ENCODE data around the gene PEX7. TPM values are rescaled to one million over a fixed set of nuclear protein-coding genes. Genes with fewer than 3 reads are reported as not detected.
"Not testable (repeated sequence)": the region's sequence is repeated elsewhere in the genome, so short reads cannot be mapped to it uniquely, and the experiment has no call there.

The PEX7 gene
- total and polyA plus RNA-seq, 4 experiments from 2014 or later: 4.4 to 7.2 (median 5.1) TPM

DNA sequence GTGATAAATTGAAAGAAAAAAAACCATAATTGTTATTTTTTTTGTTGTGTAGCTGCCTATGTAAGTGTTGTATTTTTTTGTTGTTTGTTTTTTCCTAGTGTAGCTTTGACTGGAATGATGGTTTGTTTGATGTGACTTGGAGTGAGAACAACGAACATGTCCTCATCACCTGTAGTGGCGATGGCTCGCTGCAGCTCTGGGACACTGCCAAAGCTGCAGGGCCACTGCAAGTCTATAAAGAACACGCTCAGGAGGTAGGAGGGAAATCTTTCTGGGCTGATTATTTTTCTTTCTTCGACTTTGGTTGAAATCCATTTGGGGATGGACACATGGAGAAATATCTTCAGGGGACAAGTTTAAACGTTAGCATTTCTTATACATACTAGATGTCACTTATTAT is 3.8 kb downstream of the PEX7 start:
- Histone ChIP-seq H3K36me3 (ENCODE audit: insufficient read depth, low read length) (no peaks in the 10 kb centered on the region), H3K4me3 (ENCODE audit: low read length in 2 of 2) (no peak overlapping the region), H3K27me3 (ENCODE audit: insufficient read depth, low read length) (no peaks in the 10 kb centered on the region), H3K4me1 (ENCODE audit: insufficient read depth, low read length) (peaks cover 12% of the 10 kb centered on the region), H3K9me3 (ENCODE audit: control insufficient read depth in 1 of 2, low read length in 2 of 2) (peaks cover 0 to 5% of the 10 kb centered on the region in 2 donors), H3K27ac (ENCODE audit: low read depth, low read length) (no peak overlapping the region)
- Mint-ChIP-seq H3K4me1 (peaks cover 13 to 44% (median 23%) of the 10 kb centered on the region in 4 donors), H3K36me3 (peaks cover 50 to 51% of the 10 kb centered on the region in 2 donors), H3K9me3 (peaks cover 0 to 6% (median 4%) of the 10 kb centered on the region in 8 donors), H3K27me3 (no peaks in the 10 kb centered on the region), H3K27ac (no peak overlapping the region), H3K4me3 (peak overlapping the region in 1 of 8 donors; percentile 49)
- ChIA-PET POLR2A (ENCODE audit: partially characterized antibody) (no interaction called here), CTCF (ENCODE audit: partially characterized antibody) (no interaction called here)
- intact Hi-C loops (cut with micrococcal nuclease): no loop called here
- DNase-seq: no peak

DNA sequence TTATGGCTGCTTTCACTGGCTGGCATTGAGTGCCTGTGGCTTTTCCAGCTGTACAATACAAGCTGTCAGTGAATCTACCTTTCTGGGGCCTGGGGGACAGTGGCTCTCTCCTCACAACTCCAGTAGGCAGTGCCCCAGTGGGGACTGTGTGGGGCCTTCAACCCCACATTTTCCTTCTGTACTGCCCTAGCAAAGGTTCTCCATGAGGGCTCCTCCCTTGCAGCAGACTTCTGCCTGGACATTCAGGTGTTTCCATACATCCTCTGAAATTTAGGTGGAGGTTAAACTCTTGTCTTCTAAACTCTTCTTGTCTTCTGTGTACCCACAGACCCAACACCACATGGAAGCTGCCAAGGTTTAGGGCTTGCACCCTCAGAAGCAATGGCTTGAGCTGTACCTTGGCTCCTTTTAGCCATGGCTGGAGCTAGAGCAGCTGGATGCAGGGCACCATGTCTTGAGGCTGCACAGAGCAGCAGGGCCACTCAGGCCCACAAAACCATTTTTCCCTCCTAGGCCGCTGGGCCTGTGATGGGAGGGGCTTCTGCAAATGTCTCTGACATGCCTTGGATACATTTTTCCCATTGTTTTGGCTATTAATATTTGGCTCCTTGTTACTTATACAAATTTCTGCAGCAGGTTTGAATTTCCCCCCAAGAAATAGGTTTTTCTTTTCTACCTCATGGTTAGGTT is 9.6 kb downstream of the PEX7 start:
- intact Hi-C loops (cut with micrococcal nuclease): no loop called here
- ChIA-PET CTCF (ENCODE audit: partially characterized antibody) (interaction anchor here (0.7 to 1.0 kb wide), 3 partner anchors 8 to 188 kb away, joined by 3 read pairs; no protein-coding TSS in a partner anchor), POLR2A (ENCODE audit: partially characterized antibody) (no interaction called here)
- peak in 1 of 5 donors; percentile 5 for DNase-seq
- H3K4me1 ChIP-seq (ENCODE audit: insufficient read depth, low read length): no peaks in the 10 kb centered on the region
- Mint-ChIP-seq H3K36me3 (peaks cover 56 to 62% of the 10 kb centered on the region in 2 donors), H3K4me3 (no peak overlapping the region), H3K4me1 (peaks cover 0 to 9% (median 2%) of the 10 kb centered on the region in 4 donors), H3K27ac (no peak overlapping the region), H3K9me3 (peaks cover 0 to 25% (median 20%) of the 10 kb centered on the region in 8 donors), H3K27me3 (no peaks in the 10 kb centered on the region)
- no peaks in the 10 kb centered on the region for H3K27me3 ChIP-seq (ENCODE audit: insufficient read depth, low read length)
- H3K9me3 ChIP-seq (ENCODE audit: control insufficient read depth in 1 of 2, low read length in 2 of 2): peaks cover 0 to 9% of the 10 kb centered on the region in 2 donors
- no peak overlapping the region for H3K27ac ChIP-seq (ENCODE audit: low read depth, low read length)
- H3K4me3 ChIP-seq (ENCODE audit: low read length in 2 of 2): no peak overlapping the region
- no peaks in the 10 kb centered on the region for H3K36me3 ChIP-seq (ENCODE audit: insufficient read depth, low read length)

DNA sequence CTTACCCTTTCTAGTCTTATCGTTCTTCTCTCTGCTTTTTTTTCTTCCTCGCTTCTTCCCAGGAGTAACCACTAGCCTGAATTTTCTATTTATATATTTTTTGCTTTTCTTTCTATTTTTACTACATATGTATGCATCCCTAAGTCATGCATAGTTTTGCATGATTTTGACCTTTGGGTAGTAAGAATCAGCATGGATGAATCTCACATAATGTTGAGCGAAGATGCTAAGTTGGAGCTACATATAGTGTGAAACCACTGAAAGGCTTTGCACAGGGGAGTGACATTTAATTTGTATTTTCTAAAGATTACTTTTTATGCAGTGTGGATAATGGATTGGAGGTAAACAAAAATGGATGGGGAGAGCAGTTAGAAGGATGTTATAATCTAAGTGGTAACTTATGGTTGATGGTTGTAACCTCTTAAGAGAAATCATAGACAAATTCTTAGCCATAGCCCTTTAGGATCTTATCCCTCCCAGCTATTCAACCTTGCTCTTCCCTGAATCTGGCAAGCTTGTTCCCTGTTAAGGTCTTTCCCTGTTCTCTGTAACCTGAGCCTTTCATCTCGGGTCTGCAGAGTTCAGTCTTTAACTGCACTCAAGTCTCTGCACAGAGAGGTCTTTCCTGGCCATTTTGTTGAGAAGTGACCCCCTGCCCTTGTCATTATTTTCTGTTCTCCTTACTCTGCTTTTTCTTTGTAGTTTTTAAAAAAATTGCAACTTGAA is 18.0 kb downstream of the PEX7 start:
- H3K9me3 Mint-ChIP-seq: no peaks in the 10 kb centered on the region
- no peaks in the 10 kb centered on the region for H3K36me3 ChIP-seq (ENCODE audit: insufficient read depth, low read length)
- DNase-seq: no peak
- H3K27ac Mint-ChIP-seq: no peak overlapping the region
- no peak overlapping the region for H3K27ac ChIP-seq (ENCODE audit: low read depth, low read length)
- CTCF ChIA-PET (ENCODE audit: partially characterized antibody): interaction anchor here (1.0 kb wide), 1 partner anchor 9 kb away, joined by 3 read pairs; no protein-coding TSS in a partner anchor
- H3K27me3 ChIP-seq (ENCODE audit: insufficient read depth, low read length): no peaks in the 10 kb centered on the region
- intact Hi-C loops (cut with micrococcal nuclease): no loop called here
- no peaks in the 10 kb centered on the region for H3K4me1 ChIP-seq (ENCODE audit: insufficient read depth, low read length)
- POLR2A ChIA-PET (ENCODE audit: partially characterized antibody): no interaction called here
- no peak overlapping the region for H3K4me3 Mint-ChIP-seq
- H3K4me1 Mint-ChIP-seq: peaks cover 0 to 1% (median 0%) of the 10 kb centered on the region in 4 donors
- H3K4me3 ChIP-seq (ENCODE audit: low read length in 2 of 2): no peak overlapping the region
- H3K9me3 ChIP-seq (ENCODE audit: control insufficient read depth in 1 of 2, low read length in 2 of 2): no peaks in the 10 kb centered on the region
- peaks cover 3 to 7% of the 10 kb centered on the region in 2 donors for H3K36me3 Mint-ChIP-seq
- no peaks in the 10 kb centered on the region for H3K27me3 Mint-ChIP-seq

DNA sequence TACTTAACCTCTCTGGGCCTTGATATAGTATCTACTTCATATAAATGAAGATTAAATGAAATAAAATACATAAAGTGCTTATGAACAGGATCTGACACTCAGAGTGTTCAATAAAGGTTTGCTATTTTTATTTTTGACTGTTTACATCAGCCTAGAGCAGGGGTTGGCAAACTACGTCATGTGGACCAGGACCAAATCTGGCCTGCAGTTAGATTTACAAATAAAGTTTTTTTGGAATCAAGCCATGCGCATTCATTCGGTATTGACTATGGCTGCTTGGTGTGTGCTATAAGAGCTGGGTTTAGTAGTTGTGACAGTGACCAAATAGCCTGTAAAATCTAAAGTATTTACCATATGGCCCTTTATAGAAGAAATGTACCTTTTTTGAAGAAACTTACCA is 20.8 kb downstream of the PEX7 start:
- POLR2A ChIA-PET (ENCODE audit: partially characterized antibody): no interaction called here
- CTCF ChIA-PET (ENCODE audit: partially characterized antibody): interaction anchor here (1.0 to 1.5 kb wide), 2 partner anchors 16 to 292 kb away, joined by 4 to 6 read pairs; no protein-coding TSS in a partner anchor
- no peaks in the 10 kb centered on the region for H3K9me3 ChIP-seq (ENCODE audit: control insufficient read depth in 1 of 2, low read length in 2 of 2)
- no peak overlapping the region for H3K4me3 Mint-ChIP-seq
- H3K27me3 ChIP-seq (ENCODE audit: insufficient read depth, low read length): no peaks in the 10 kb centered on the region
- no peaks in the 10 kb centered on the region for H3K36me3 ChIP-seq (ENCODE audit: insufficient read depth, low read length)
- no peaks in the 10 kb centered on the region for H3K27me3 Mint-ChIP-seq
- intact Hi-C loops (cut with micrococcal nuclease): no loop called here
- H3K27ac ChIP-seq (ENCODE audit: low read depth, low read length): no peak overlapping the region
- peak overlapping the region in 1 of 7 donors; percentile 10 for H3K27ac Mint-ChIP-seq
- no peak for DNase-seq
- H3K4me3 ChIP-seq (ENCODE audit: low read length in 2 of 2): no peak overlapping the region
- H3K9me3 Mint-ChIP-seq: peaks cover 0 to 5% (median 0%) of the 10 kb centered on the region in 8 donors
- peaks cover 0 to 3% (median 2%) of the 10 kb centered on the region in 4 donors for H3K4me1 Mint-ChIP-seq
- peaks cover 14 to 24% of the 10 kb centered on the region in 2 donors for H3K36me3 Mint-ChIP-seq
- H3K4me1 ChIP-seq (ENCODE audit: insufficient read depth, low read length): no peaks in the 10 kb centered on the region

DNA sequence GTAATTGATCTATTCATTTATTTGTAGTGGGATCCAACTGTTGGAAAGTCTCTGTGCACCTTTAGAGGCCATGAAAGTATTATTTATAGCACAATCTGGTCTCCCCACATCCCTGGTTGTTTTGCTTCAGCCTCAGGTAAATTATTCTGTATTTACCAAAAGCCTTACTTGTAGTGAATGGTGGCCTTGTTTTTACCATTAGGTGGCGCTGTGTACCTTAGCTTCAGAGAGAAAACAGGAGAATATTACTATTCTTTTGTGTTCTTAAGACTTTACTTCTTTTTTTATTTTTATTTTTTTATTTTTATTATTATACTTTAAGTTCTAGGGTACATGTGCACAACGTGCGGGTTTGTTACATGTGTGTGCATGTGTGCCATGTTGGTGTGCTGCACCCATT is 23.7 kb downstream of the PEX7 start:
- intact Hi-C loops (cut with micrococcal nuclease): no loop called here
- H3K4me1 ChIP-seq (ENCODE audit: insufficient read depth, low read length): no peaks in the 10 kb centered on the region
- Mint-ChIP-seq H3K27ac (no peak overlapping the region), H3K4me1 (peaks cover 1 to 6% (median 3%) of the 10 kb centered on the region in 4 donors), H3K4me3 (no peak overlapping the region), H3K36me3 (peaks cover 36 to 46% of the 10 kb centered on the region in 2 donors), H3K27me3 (no peaks in the 10 kb centered on the region), H3K9me3 (peaks cover 0 to 5% (median 3%) of the 10 kb centered on the region in 8 donors)
- H3K9me3 ChIP-seq (ENCODE audit: control insufficient read depth in 1 of 2, low read length in 2 of 2): no peaks in the 10 kb centered on the region
- H3K36me3 ChIP-seq (ENCODE audit: insufficient read depth, low read length): no peaks in the 10 kb centered on the region
- no peaks in the 10 kb centered on the region for H3K27me3 ChIP-seq (ENCODE audit: insufficient read depth, low read length)
- no peak overlapping the region for H3K27ac ChIP-seq (ENCODE audit: low read depth, low read length)
- POLR2A ChIA-PET (ENCODE audit: partially characterized antibody): no interaction called here
- no peak overlapping the region for H3K4me3 ChIP-seq (ENCODE audit: low read length in 2 of 2)
- DNase-seq: peak in 4 of 5 donors; percentile 30 to 34 (median 33)
- CTCF ChIA-PET (ENCODE audit: partially characterized antibody): interaction anchor here (0.7 to 1.8 kb wide), 8 partner anchors 10 to 911 kb away, joined by 3 to 5 read pairs (median 4); no protein-coding TSS in a partner anchor

DNA sequence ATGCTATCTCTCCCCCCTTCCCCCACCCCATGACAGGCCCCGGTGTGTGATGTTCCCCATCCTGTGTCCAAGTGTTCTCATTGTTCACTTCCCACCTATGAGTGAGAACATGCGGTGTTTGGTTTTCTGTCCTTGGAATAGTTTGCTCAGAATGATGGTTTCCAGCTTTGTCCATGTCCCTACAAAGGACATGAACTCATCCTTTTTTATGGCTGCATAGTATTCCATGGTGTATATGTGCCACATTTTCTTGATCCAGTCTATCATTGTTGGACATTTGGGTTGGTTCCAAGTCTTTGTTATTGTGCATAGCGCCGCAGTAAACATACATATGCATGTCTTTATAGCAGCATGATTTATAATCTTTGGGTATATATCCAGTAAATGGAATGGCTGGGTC is 24.1 kb downstream of the PEX7 start:
- H3K36me3 Mint-ChIP-seq: peaks cover 36 to 42% of the 10 kb centered on the region in 2 donors
- intact Hi-C loops (cut with micrococcal nuclease); H3K27ac Mint-ChIP-seq: not testable (repeated sequence)

DNA sequence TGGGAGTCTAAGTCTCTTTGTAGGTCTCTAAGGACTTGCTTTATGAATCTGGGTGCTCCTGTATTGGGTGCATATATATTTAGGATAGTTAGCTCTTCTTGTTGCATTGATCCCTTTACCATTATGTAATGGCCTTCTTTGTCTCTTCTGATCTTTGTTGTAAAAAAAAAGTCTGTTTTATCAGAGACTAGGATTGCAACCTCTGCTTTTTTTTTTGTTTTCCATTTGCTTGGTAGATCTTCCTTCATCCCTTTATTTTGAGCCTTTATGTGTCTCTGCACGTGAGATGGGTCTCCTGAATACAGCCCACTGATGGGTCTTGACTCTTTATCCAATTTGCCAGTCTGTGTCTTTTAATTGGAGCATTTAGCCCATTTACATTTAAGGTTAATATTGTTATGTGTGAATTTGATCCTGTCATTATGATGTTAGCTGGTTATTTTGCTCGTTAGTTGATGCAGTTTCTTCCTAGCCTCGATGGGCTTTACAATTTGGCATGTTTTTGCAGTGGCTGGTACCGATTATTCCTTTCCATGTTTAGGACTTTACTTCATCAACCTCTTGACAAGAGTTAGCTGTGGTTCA is 27.7 kb downstream of the PEX7 start:
- H3K36me3 ChIP-seq (ENCODE audit: insufficient read depth, low read length); H3K4me1 Mint-ChIP-seq; POLR2A ChIA-PET (ENCODE audit: partially characterized antibody); H3K4me1 ChIP-seq (ENCODE audit: insufficient read depth, low read length); H3K4me3 ChIP-seq (ENCODE audit: low read length in 2 of 2); H3K27ac ChIP-seq (ENCODE audit: low read depth, low read length); H3K9me3 Mint-ChIP-seq; H3K4me3 Mint-ChIP-seq; CTCF ChIA-PET (ENCODE audit: partially characterized antibody); H3K27me3 Mint-ChIP-seq; H3K27ac Mint-ChIP-seq; intact Hi-C loops (cut with micrococcal nuclease); DNase-seq; H3K27me3 ChIP-seq (ENCODE audit: insufficient read depth, low read length); H3K9me3 ChIP-seq (ENCODE audit: control insufficient read depth in 1 of 2, low read length in 2 of 2): not testable (repeated sequence)
- peaks cover 44 to 52% of the 10 kb centered on the region in 2 donors for H3K36me3 Mint-ChIP-seq

More for the DNA sequence above, 24.1 kb downstream of the PEX7 start:
- H3K4me1 Mint-ChIP-seq; H3K4me3 ChIP-seq (ENCODE audit: low read length in 2 of 2); H3K27me3 Mint-ChIP-seq; DNase-seq; H3K27ac ChIP-seq (ENCODE audit: low read depth, low read length); H3K4me1 ChIP-seq (ENCODE audit: insufficient read depth, low read length); POLR2A ChIA-PET (ENCODE audit: partially characterized antibody); H3K9me3 Mint-ChIP-seq; H3K9me3 ChIP-seq (ENCODE audit: control insufficient read depth in 1 of 2, low read length in 2 of 2); H3K27me3 ChIP-seq (ENCODE audit: insufficient read depth, low read length); H3K4me3 Mint-ChIP-seq; H3K36me3 ChIP-seq (ENCODE audit: insufficient read depth, low read length): not testable (repeated sequence)
- CTCF ChIA-PET (ENCODE audit: partially characterized antibody): interaction anchor here (0.7 to 1.8 kb wide), 4 partner anchors 10 to 912 kb away, joined by 3 to 4 read pairs (median 4); no protein-coding TSS in a partner anchor

All from CD4-positive, alpha-beta memory T cell (primary cell).